Activated CD4-positive, alpha-beta T cell treated with anti-CD3 and anti-CD28 coated beads, Interleukin-2, amount 50 U/mL, for 48 hours (primary cell): ENCODE measurements around the gene BAZ2B.
"Not testable (repeated sequence)": the region's sequence is repeated elsewhere in the genome, so short reads cannot be mapped to it uniquely, and the experiment has no call there.

Source experiments
- DNase-seq, 2 experiments: peaks; one replicate each; pipeline ENCODE4 v3.0.0-alpha.2; 2020

Gene BAZ2B

DNA sequence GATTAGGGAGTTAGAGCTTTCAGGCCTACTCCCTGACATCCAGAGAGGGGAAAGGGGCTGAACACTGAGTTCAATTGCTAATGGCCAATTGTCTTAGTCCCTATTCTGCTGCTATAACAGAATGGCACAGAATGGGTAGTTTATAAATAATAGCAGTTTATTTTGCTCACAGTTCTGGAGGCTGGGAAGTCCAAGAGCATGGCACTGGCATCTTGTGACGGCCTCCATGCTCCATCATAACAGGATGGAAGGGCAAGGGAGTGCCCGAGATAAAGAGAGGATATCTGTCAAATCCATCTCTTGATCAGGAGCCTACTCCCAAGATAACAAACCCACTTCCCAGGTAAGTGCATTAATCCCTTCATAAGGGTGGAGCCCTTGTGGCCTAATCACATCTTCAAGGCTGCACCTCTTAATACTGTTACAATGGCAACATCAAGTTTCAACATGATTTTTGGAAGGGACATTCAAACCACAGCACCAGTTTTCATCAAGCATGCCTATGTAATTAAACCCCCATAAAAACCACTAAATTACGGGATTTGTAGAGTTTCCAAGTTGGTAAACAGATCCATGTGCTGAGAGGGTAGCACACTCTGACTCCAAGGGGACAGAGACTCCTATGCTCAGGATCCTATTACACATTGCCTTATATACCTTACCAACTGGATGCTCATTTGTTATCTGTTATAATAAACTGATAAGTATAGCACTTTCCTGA is 44.6 kb downstream of the BAZ2B start:
- DNase-seq: no peak

GRCh38 chr2:159564081-159564480 is 52.3 kb downstream of the BAZ2B start:
- no peak for DNase-seq

DNA sequence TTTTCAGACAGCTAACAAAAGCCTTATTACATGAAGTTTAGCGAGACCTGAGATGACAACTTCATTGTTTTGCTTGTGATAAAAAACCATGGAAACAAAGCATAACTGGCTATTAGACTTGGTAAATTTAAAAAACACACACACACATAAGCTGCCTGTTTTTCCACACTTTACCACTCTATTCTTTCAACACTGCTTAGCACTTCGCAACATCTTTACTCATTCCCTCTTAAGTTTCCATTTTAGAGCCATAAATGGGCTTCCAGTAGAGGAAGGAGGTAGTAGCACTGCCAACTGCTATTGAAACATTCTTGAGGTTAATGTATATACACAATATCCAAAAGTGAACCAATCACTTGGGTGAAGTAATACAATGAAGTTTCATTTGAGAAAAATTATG is 54.1 kb downstream of the BAZ2B start:
- DNase-seq: no peak

DNA sequence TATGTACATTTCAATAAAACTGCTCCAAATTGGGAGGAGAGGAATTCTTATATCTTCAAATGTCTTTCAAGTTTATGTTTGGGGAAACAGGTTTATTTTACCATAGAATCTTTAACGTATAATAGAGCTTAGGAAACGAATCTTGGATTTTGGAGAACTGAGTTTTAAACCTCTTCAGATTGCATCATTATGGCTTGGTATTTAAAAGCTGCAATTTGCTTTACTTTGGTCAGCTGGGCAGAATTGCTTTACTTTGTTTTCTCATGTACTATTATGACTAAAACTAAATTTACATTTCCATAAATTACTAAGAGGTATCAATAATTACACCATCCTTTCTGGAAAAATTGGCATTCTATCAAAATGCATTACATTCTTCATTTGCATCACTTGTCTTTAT is 54.6 kb downstream of the BAZ2B start:
- DNase-seq: no peak

DNA sequence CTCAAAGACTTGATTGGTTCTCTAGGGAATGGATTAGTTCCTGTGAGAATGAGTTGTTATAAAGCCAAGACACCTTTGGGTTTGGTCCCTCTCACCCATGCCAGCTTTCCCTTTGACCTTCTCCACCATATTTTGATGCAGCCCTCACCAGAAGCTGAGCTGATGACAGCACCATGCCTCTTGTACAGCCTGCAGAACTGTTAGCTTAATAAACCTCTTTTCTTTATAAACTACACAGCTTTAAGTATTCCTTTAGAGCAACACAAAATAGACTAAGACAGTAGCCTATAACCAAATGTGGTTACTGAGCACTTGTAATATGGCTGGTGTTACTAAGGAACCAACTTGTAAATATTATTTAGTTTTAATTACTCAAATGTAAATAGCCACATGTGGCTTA is 55.1 kb downstream of the BAZ2B start:
- DNase-seq: no peak

GRCh38 chr2:159559034-159559433 is 57.3 kb downstream of the BAZ2B start:
- DNase-seq: no peak

DNA sequence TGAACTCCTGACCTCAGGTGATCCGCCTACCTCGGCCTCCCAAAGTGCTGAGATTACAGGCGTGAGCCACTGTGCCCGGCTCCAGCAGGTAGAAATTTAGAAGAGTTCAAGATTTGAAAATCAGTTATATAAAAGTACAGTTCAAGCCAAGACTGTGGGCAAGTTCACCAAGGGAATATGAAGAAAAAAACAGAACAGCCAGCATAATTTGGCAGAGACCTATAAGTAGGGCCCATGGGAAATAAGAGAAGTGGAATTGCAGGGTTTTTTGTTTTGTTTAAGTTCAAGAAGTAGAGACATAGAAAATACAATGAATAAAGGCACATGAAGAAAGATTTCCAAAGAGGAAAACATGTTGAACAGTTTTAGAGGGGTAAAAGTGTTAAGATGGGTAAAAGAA is 57.9 kb downstream of the BAZ2B start:
- DNase-seq: no peak

- no peak for DNase-seq
These were observed 58.8 kb downstream of the BAZ2B start for GRCh38 chr2:159557437-159558034.

DNA sequence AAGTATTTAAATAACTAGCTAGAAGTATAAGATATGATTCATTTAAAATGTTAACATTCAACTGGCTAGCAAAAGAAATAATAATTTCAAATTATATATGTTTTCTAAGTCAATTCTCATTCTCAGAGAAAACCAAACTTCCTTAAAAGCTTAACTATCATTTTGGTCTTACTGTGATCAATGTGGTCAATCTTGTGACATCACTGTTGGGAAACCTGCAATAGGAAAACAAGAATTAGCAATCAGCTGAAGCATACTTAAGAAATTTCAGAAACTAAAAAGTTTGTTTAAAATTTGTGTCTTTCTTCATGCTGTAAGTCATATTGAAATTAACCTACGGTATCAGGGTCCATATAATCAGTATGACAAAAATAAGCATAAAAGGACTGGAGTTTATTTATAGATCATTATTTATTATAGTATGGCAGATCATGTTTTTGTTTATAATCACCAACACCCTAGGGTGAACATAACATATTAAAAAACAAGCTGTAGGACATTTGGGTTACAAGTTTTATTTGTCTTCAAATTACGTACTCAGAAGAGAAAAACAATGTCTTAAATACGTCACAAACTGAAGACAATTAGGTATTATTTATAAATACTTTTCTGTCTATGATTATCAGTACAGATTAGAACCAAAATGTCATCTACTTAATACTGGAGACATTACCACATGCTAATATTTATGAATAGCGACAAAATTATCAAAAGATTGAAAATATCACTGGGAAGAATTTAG is 60.5 kb downstream of the BAZ2B start:
- DNase-seq: no peak

- DNase-seq: no peak
These were observed 62.6 kb downstream of the BAZ2B start for GRCh38 chr2:159553727-159554126.

DNA sequence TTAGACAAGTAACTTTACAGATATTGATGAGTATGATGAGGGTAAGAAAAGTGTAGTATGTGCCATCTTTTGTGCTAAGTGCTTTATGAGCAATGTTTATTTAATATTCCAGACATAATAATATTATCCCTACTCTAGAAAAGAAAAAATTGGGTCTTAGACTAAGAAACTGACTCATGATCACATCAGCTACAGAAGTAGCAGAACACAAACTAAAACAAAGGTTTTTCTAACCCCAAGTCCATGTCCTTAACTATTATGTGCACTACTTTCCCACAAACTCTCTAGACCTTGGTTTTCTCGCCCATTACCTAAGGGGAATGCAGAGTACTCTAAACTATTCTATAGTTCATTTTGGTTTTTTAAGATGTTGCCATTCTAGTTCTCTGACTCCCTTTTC is 64.5 kb downstream of the BAZ2B start:
- no peak for DNase-seq

- no peak for DNase-seq
These were observed 66.1 kb downstream of the BAZ2B start for GRCh38 chr2:159550231-159550630.

DNA sequence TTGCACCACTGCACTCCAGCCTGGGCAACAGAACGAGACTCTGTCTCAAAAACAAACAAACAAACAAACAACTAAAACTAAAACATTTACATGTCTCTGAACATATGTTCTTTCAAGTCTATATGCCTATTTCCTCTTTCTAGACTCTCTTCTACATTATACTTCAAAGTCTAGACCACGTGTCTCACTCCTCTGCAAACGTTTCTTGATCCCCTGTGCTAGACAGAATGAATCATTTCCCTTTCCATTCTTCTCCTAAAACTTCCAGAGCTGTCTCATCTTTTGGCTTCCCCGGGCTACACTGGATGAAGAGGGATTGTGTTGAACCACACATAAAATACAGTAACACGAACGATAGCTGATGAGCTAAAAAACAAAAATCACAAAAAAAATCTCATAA is 67.1 kb downstream of the BAZ2B start:
- no peak for DNase-seq

- no peak for DNase-seq
These were observed 69.5 kb downstream of the BAZ2B start for GRCh38 chr2:159546716-159547430.

GRCh38 chr2:159546039-159546438 is 70.3 kb downstream of the BAZ2B start:
- no peak for DNase-seq

DNA sequence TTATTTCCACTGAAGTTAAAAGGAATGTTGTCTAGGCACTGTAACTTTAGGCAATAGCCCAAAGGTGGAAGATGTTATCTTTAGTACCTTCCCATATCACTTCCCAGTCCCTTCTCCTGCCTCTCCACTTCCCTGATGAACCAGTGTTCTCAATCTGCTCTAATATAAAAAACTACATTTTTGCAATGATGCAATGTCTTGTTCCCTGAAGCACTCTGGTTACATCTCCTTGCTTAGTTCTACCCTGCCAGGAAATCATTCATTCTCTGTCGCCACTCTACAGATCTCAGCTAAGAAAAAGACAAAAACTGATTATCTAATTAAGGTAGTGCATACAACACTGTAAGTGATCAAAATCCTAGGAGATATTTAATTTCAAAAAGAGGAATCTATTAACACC is 71.3 kb downstream of the BAZ2B start:
- no peak for DNase-seq

- no peak for DNase-seq
These were observed 74.2 kb downstream of the BAZ2B start for GRCh38 chr2:159542101-159542500.

GRCh38 chr2:159539701-159540100 is 76.6 kb downstream of the BAZ2B start:
- DNase-seq: no peak

DNA sequence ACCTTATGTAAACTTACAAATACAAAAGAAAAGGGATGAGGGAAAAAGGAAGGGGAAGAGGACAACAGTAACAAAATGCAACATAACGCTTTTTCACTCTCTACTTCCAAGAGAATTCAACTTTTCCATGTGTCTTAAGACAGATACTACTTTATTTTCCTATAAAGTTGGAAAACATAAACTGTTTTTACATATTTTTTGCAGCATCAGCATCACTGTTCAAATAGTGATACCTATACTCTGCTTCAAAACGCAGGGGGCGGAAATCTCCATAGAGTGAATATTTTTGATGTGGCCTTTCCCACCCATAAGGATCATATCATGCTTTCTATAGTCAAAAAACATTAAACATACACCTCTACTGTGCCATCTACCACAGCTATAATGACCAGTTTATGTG is 77.5 kb downstream of the BAZ2B start:
- DNase-seq: no peak

DNA sequence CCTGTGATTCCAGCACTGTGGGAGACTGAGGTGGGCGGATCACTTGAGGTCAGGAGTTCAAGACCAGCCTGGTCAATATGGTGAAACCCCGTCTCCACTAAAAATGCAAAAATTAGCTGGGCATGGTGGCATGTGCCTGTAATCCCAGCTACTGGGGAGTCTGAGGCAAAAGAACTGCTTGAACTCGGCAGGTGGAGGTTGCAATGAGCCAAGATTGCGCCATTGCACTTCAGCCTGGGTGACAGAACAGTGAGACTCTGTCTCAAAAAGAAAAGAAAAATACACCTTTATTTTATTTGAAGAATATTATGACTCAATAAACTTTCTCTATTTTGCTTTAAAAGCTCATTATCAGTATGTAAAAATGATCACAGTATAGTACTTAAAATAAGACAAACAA is 81.1 kb downstream of the BAZ2B start:
- not testable (repeated sequence) for DNase-seq

- no peak for DNase-seq
These were observed 84.9 kb downstream of the BAZ2B start for GRCh38 chr2:159531475-159531874.

DNA sequence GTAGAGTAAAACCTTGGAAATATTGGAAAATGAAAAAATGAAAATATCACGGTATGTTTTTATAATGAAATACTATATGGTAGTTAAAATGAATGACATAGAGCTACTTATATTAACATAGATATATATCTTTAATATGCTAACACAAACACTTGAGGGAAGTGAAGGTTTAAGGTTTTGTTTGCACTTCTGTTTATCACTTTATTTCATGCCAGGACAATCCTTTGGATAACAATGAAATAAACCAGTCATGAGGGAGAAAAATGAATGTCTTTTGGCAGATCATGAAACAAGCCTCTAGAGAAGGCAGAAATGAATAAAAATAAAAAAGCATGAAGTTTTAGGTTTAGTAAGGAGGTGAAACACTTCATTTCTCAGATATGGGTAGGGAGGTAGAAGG is 89.9 kb downstream of the BAZ2B start:
- DNase-seq: no peak

DNA sequence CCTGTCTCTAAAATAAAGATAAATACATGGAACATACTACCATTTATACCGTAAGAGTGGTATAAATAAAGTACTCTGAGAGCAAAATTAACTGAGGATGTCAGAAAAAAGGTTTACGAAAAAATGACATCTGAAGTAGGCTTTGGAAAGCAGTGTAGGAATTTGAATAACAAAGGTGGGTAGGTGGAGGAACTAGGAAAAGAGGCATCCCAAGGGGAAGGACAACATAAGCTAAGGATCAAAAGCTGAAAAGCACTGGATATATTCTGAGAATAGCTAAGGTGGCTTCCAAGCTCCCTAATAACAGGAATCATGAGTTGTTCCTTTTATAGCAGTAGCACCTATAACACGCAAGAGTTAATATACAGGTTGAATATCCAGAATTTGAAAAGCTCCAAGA is 91.3 kb downstream of the BAZ2B start:
- DNase-seq: no peak

DNA sequence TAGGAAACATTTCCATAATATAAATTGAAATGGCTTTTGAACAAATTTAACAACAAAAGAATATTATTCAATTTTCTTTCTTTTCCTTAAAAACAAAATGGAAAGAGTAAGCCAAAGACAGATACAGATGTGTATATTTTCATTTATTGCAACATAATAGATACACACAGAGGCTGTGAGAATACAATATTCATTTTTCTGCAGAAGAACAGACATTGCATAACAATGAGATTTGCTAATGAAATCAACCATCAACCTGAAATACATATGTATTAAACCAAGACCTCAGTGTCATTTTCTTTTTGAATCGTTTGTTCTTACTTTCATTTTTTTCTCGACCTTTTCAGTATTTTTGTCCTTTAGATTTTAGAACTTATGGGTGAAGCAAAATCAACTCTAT is 95.1 kb downstream of the BAZ2B start:
- no peak for DNase-seq
